Heart right ventricle (tissue), 16 donors: ENCODE results near the gene MIOS. TPM values are rescaled to one million over a fixed set of nuclear protein-coding genes. Genes with fewer than 3 reads are reported as not detected.
"Not testable (repeated sequence)": the region's sequence is repeated elsewhere in the genome, so short reads cannot be mapped to it uniquely, and the experiment has no call there.

ENCODE experiments used
- ATAC-seq, 8 donors: fragments of 200-7000 bp; cut with Tn5 transposase; one replicate each; pipeline ENCODE4 v1.9.1; 2020; ENCODE audit warnings: mild to moderate bottlenecking in 8 of 8, moderate library complexity in 8 of 8, moderate number of reproducible peaks in 1 of 8
- DNase-seq, 2 donors: peaks; one replicate each; pipeline ENCODE4 v3.0.0-alpha.2; 2020
- H3K27ac ChIP-seq, 10 donors: fragments of 200-600 bp; sonication (generic) in 2 of 10; one replicate each; pipeline versions ENCODE4 v1.5.0 to v1.8.0; 2020 to 2022; ENCODE audit warnings: mild to moderate bottlenecking in 3 of 10
- H3K27me3 ChIP-seq, 7 donors: fragments of 200-600 bp; one replicate each; pipeline ENCODE4 v1.8.0; 2021 to 2022; ENCODE audit warnings: mild to moderate bottlenecking in 2 of 7
- H3K36me3 ChIP-seq, 9 donors: fragments of 200-600 bp; sonication (generic) in 1 of 9; one replicate each; pipeline versions ENCODE4 v1.5.0 to v1.8.0; 2020 to 2022; ENCODE audit warnings: mild to moderate bottlenecking in 2 of 9
- H3K4me1 ChIP-seq, 9 donors: fragments of 200-600 bp; sonication (generic) in 1 of 9; one replicate each; pipeline versions ENCODE4 v1.5.0 to v1.8.0; 2020 to 2022; ENCODE audit warnings: mild to moderate bottlenecking in 4 of 9
- H3K4me3 ChIP-seq, 10 donors: fragments of 200-600 bp; sonication (generic) in 2 of 10; one replicate each; pipeline versions ENCODE4 v1.5.0 to v1.8.0; 2020 to 2022; ENCODE audit warnings: mild to moderate bottlenecking in 7 of 10, moderate library complexity in 2 of 10
- H3K9me3 ChIP-seq, 11 donors: fragments of 200-600 bp in 10 of 11; sonication (generic) in 2 of 11; one replicate each; pipeline versions ENCODE4 v1.5.0 to v1.8.0; 2013 to 2022; ENCODE audit warnings: mild to moderate bottlenecking in 2 of 11, control low read depth in 1 of 11, moderate library complexity in 1 of 11
- WGBS, 2 donors: extraction: QIAGEN DNeasy Blood & Tissue Kit; methylation state at CpG; one replicate each; pipeline ENCODE4 v1.1.7; 2013; ENCODE audit warnings: inconsistent platforms in 1 of 2; 5-methylcytosine and 5-hydroxymethylcytosine counted together
- intact Hi-C, 10 donors: fragments of 100-400 bp; cut with DNase I; formaldehyde crosslinking; loops; one replicate each; pipeline versions ENCODE4 v1.11.1 to v1.14.2; 2022
- polyA plus RNA-seq, 2 donors: library from polyadenylated mRNA; stranded (reverse); fragments of 200-250 nt; gene quantifications; one replicate each; pipeline ENCODE4 v1.2.3, GENCODE V29; 2013
- total RNA-seq, 10 donors: library from RNA; stranded (reverse); fragmentation: NEBNext Ultra II Directional in 3 of 10; extraction: Animal tissue kit (Norgen Biotek cat#: 25700) in 3 of 10; gene quantifications; one replicate each; pipeline versions ENCODE4 v1.2.1 to v1.2.4, GENCODE V29; 2021 to 2023
- TF ChIP-seq, protein P1 (sequence below), 9 donors: fragments of 200-600 bp; sonication (generic) in 2 of 9; IDR thresholded peaks; one replicate each; pipeline versions ENCODE4 v1.5.0 to v1.8.0; 2021 to 2022; ENCODE audit warnings: antibody characterized with exemption in 9 of 9, mild to moderate bottlenecking in 5 of 9, moderate library complexity in 1 of 9
- donor health status: Arrhythmogenic right ventricular cardiomyopathy.
- donor health status: ischemic (EF 13 %, LVEDD 7.1; RV severe dilation, severe dysfunction).
- donor health status: healthy with polysubstance abuse.
- donor health status: DM: no; HTN: yes; CAD: no.
- donor health status: DM: no; HTN: no; CAD: no.
- donor health status: ischemic (EF 25% LVEDD 6.9; RV normal size, moderate dysfunction).
- donor health status: ischemic (EF 25% LVEDD 5.7; RV mildly dilated, moderate dysfunction).
- donor health status: healthy.
- donor health status: DM: yes; HTN: yes; CAD: no.
- donor health status: Ischemic cardiomyopathy.
- donor health status: ischemic (EF 35%, LVEDD 5.7; RV mildly dilated, moderate dysfunction).
- donor health status: nonischemic (EF 11% LVEDD 7.7; RV severe dilation, severe dysfunction).
- donor health status: DM: yes; HTN: yes; CAD: no.
- donor health status: PGD.
- donor health status: ischemic (EF 29% LVEDD 5.4; RV normal size, mild dysfunction).
- donor health status: nonischemic (EF 23%, LVEDD 6.1; RV moderate dilation, normal function).

The MIOS gene
- total and polyA plus RNA-seq, 12 donors = 8.9 to 28.8 (median 20.7) TPM

DNA sequence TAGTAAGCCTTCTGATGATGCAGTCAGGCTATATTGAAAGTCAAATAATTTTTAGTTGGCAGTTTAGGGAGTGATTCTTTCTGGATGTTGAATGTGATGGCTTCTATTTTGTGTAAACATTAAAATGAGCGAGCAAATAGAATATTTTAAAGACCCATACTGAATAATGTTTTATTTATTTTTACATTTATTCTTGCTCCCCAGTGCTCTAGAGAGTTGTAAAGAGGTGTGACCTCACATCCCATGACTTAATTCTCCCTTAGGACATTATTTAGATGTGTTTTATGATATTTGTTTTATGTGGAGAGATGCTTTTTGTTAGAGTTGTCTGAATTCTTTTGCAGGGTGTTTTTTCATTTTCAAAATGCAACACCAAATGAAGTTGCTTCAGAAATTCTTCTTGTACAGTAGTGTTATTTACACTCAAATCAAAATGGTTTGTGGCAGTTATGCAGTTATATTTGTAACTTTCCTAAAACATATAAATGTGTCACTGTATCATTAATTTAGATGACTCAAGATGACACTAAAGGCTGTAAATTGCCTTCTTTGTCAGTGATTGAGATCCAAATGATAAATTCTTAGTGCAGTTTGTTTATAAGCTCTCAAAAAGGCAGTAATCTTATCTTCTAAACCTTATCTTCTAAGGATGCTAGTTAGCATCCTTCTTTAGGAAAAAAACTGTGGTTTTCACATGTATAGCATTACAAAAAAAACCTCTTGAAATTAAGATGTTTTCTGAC is 86.3 kb downstream of the MIOS start:
- Histone ChIP-seq H3K27me3 (no peaks in the 10 kb centered on the region), H3K4me3 (no peak overlapping the region), H3K4me1 (peaks cover 0 to 31% (median 12%) of the 10 kb centered on the region in 9 donors), H3K27ac (no peak overlapping the region), H3K9me3 (peaks cover 0 to 13% (median 0%) of the 10 kb centered on the region in 11 donors), H3K36me3 (no peaks in the 10 kb centered on the region)
- TF ChIP-seq, protein P1, sequence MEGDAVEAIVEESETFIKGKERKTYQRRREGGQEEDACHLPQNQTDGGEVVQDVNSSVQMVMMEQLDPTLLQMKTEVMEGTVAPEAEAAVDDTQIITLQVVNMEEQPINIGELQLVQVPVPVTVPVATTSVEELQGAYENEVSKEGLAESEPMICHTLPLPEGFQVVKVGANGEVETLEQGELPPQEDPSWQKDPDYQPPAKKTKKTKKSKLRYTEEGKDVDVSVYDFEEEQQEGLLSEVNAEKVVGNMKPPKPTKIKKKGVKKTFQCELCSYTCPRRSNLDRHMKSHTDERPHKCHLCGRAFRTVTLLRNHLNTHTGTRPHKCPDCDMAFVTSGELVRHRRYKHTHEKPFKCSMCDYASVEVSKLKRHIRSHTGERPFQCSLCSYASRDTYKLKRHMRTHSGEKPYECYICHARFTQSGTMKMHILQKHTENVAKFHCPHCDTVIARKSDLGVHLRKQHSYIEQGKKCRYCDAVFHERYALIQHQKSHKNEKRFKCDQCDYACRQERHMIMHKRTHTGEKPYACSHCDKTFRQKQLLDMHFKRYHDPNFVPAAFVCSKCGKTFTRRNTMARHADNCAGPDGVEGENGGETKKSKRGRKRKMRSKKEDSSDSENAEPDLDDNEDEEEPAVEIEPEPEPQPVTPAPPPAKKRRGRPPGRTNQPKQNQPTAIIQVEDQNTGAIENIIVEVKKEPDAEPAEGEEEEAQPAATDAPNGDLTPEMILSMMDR (IDR thresholded peaks at IDR 0.05) = no peak
- intact Hi-C loops = no loop called here
- WGBS, 2 donors = 93 to 95% methylated on average over 1 of the region's 1 CpG
- ATAC-seq (no peak), DNase-seq (no peak)

DNA sequence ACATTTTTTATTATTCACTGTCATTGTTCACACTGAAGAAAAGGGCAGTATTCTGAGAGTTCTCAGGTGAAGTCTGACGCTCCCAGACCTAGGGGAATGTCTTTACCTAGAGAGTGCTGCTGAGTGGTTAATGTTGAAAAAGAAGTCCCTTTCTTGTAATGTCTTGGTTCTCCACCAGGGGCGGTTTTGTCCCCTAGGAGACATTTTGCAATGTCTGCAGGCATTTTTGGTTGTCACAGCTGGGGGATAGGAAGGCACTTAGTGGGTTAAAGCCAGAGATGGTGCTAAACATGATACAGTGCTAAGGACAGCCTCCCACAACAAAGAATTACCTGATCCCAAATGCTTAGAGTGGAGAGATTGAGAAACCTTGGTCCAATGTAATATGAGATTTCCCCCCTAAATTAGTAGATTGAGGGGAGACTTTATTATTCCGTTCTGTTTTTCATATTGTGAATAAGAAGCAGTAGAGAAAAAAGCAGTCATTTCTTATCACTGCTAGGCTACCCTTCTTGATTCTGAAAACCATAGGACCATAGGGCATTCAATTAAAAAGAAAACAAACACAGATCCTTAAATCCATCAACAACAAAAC is 87.0 kb downstream of the MIOS start:
- TF ChIP-seq, protein P1 (IDR thresholded peaks at IDR 0.05) = peak; percentile 9 to 50 (median 37)
- Histone ChIP-seq H3K4me1 (peaks cover 0 to 31% (median 12%) of the 10 kb centered on the region in 9 donors), H3K27me3 (no peaks in the 10 kb centered on the region), H3K9me3 (peaks cover 0 to 16% (median 0%) of the 10 kb centered on the region in 11 donors), H3K4me3 (no peak overlapping the region), H3K27ac (no peak overlapping the region), H3K36me3 (no peaks in the 10 kb centered on the region)
- no peak for ATAC-seq
- 71 to 76% methylated on average over 3 of the region's 3 CpGs for WGBS, 2 donors
- intact Hi-C loops = no loop called here
- no peak for DNase-seq

DNA sequence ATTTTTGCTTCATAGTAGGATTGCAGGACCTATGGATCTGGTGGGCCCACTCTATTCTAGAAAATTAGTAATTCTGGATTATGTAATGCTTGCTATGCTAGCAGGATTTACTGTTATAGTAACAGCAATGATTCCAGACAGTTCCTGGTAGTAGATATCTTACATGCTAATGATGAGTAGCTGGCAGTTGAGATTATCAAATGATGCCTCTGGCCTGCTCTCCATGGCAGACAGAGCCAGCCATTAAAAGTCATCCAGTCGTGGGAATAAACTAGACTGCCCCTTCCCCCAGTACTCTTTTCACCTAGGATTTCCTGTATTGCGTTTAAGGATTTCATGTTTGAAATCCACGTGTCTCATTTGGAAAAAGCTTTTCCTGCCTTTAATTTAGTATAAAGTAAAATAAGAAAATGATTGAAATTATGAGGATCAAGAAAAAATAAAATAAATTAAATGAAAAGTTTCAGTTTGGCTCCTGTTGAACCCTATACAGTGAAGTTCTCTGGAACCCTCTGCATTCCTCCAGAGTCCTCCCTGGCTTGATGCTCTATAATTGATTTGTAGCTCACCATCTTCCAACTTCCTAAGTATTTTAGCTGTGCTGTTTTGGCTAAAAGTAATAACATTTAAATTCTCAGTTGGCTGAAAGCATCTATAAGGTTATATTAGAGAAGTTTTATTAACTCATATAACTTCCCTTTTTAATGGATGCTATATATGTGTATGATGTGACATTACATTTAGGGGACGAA is 88.5 kb downstream of the MIOS start:
- peaks cover 0 to 31% (median 4%) of the 10 kb centered on the region in 11 donors for H3K9me3 ChIP-seq
- 50 to 58% methylated on average over 4 of the region's 4 CpGs for WGBS, 2 donors
- no peaks in the 10 kb centered on the region for H3K36me3 ChIP-seq
- H3K27ac ChIP-seq = peak overlapping the region in 1 of 10 donors; percentile 29
- TF ChIP-seq, protein P1 (IDR thresholded peaks at IDR 0.05) = no peak
- ATAC-seq (peak in 5 of 8 donors; percentile 47 to 88 (median 62)), DNase-seq (no peak)
- H3K4me3 ChIP-seq = no peak overlapping the region
- H3K4me1 ChIP-seq = peaks cover 0 to 31% (median 12%) of the 10 kb centered on the region in 9 donors
- intact Hi-C loops = no loop called here
- H3K27me3 ChIP-seq = no peaks in the 10 kb centered on the region

DNA sequence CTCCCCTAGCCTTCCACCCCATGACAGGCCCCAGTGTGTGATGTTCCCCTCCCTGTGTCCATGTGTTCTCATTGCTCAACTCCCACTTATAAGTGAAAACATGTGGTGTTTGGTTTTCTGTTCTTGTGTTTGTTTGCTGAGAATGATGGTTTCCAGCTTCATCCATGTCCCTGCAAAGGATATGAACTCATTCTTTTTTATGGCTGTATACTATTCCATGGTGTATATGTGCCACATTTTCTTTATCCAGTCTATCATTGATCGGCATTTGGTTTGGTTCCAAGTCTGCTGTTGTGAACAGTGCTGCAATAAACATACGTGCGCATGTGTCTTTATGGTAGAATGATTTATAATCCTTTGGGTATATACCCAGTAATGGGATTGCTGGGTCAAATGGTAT is 89.8 kb downstream of the MIOS start:
- DNase-seq, H3K36me3 ChIP-seq, H3K4me3 ChIP-seq, ATAC-seq, H3K27ac ChIP-seq, H3K27me3 ChIP-seq, intact Hi-C loops: not testable (repeated sequence)
- Histone ChIP-seq H3K9me3 (peaks cover 0 to 32% (median 4%) of the 10 kb centered on the region in 11 donors), H3K4me1 (peaks cover 0 to 25% (median 12%) of the 10 kb centered on the region in 9 donors)
- 97 to 98% methylated on average over 3 of the region's 3 CpGs for WGBS, 2 donors

Other genes with a start within 250 kb of the MIOS start
- 1 to 10 TPM in 9 of 10 donors, under 1 TPM in 1; 0.88 to 8.1 (median 1.5) TPM for gene COL28A1, start 31.0 kb upstream of the MIOS start, total RNA-seq
- gene COL28A1, start 31.0 kb upstream of the MIOS start, polyA plus RNA-seq = 1 to 10 TPM in 1 of 2 donors, under 1 TPM in 1; 0.35 to 4.0 TPM
- 10 to 100 TPM; 13.4 to 24.7 (median 18.0) TPM for gene UMAD1, start 73.9 kb downstream of the MIOS start, total RNA-seq
- 1 to 10 TPM; 3.5 to 7.9 TPM for gene UMAD1, start 73.9 kb downstream of the MIOS start, polyA plus RNA-seq
- gene RPA3, start 151.7 kb downstream of the MIOS start, total RNA-seq = 10 to 100 TPM; 17.4 to 25.9 (median 22.9) TPM
- 10 to 100 TPM; 15.9 to 20.6 TPM for gene RPA3, start 151.7 kb downstream of the MIOS start, polyA plus RNA-seq